Suprapubic skin (tissue), 3 donors: ENCODE data around the gene ENTPD5.

Source experiments
- EP300 ChIP-seq: sonication (generic); formaldehyde crosslinking; IDR thresholded peaks from one replicate; pipeline ENCODE4 v1.6.1; 2017; ENCODE audit warnings: antibody characterized with exemption
- POLR2A ChIP-seq, 2 donors: fragments of 450-650 bp; IDR thresholded peaks; one replicate each; pipeline ENCODE4 v1.6.1; 2017; ENCODE audit warnings: antibody characterized with exemption in 2 of 2, mild to moderate bottlenecking in 2 of 2, moderate library complexity in 2 of 2
- TF ChIP-seq, protein P1 (sequence below), 2 donors: fragments of 200-600 bp in 1 of 2; fragments of 450-650 bp in 1 of 2; sonication (generic) in 1 of 2; IDR thresholded peaks; one replicate each; pipeline ENCODE4 v1.5.1; 2016 to 2019; ENCODE audit warnings: antibody characterized with exemption in 2 of 2, mild to moderate bottlenecking in 1 of 2, moderate library complexity in 1 of 2

- TF ChIP-seq EP300 (no peak), POLR2A (IDR thresholded peaks at IDR 0.05) (no peak)
- TF ChIP-seq, protein P1, sequence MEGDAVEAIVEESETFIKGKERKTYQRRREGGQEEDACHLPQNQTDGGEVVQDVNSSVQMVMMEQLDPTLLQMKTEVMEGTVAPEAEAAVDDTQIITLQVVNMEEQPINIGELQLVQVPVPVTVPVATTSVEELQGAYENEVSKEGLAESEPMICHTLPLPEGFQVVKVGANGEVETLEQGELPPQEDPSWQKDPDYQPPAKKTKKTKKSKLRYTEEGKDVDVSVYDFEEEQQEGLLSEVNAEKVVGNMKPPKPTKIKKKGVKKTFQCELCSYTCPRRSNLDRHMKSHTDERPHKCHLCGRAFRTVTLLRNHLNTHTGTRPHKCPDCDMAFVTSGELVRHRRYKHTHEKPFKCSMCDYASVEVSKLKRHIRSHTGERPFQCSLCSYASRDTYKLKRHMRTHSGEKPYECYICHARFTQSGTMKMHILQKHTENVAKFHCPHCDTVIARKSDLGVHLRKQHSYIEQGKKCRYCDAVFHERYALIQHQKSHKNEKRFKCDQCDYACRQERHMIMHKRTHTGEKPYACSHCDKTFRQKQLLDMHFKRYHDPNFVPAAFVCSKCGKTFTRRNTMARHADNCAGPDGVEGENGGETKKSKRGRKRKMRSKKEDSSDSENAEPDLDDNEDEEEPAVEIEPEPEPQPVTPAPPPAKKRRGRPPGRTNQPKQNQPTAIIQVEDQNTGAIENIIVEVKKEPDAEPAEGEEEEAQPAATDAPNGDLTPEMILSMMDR (IDR thresholded peaks at IDR 0.05): no peak
These were observed 109.4 kb downstream of the ENTPD5 start for GRCh38 chr14:73909681-73910080.
